PFSK-1 (cell line): ENCODE data around the gene UNC5CL.

Experiments
- TAF1 ChIP-seq: IDR thresholded peaks from 2 replicates; pipeline ENCODE4 v1.6.1; 2012; ENCODE audit warnings: low read length, control low read depth, borderline replicate concordance; ENCODE audit not compliant: insufficient read depth
- TF ChIP-seq, protein P1 (sequence below), 2 experiments: IDR thresholded peaks; 2 replicates each; pipeline versions ENCODE4 v1.6.1 to v1.8.0; 2011 to 2012; ENCODE audit warnings: low read depth in 2 of 2, low read length in 2 of 2, control low read depth in 1 of 2, inconsistent platforms in 1 of 2, mild to moderate bottlenecking in 1 of 2, moderate library complexity in 1 of 2; ENCODE audit not compliant: insufficient read depth in 1 of 2

DNA sequence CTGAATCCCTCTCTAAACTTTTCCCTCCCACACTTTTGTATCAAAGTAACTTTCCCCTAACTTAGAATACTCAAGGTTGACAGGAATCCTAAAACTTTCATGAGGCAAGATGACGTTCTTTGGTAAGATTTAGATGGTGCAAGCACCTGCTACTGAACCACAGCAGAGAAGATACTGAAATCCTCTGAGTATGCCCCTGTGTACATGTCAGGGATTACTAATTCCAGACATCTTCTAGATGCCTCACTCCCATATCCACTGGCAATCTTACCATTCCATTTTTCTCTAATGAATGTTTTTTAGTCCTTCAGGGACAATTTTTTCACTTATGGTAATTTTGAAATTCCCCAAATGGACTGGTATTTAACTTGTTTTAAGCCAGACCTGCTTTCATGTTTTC, 23.0 kb upstream of the UNC5CL start:
- TF ChIP-seq, protein P1, sequence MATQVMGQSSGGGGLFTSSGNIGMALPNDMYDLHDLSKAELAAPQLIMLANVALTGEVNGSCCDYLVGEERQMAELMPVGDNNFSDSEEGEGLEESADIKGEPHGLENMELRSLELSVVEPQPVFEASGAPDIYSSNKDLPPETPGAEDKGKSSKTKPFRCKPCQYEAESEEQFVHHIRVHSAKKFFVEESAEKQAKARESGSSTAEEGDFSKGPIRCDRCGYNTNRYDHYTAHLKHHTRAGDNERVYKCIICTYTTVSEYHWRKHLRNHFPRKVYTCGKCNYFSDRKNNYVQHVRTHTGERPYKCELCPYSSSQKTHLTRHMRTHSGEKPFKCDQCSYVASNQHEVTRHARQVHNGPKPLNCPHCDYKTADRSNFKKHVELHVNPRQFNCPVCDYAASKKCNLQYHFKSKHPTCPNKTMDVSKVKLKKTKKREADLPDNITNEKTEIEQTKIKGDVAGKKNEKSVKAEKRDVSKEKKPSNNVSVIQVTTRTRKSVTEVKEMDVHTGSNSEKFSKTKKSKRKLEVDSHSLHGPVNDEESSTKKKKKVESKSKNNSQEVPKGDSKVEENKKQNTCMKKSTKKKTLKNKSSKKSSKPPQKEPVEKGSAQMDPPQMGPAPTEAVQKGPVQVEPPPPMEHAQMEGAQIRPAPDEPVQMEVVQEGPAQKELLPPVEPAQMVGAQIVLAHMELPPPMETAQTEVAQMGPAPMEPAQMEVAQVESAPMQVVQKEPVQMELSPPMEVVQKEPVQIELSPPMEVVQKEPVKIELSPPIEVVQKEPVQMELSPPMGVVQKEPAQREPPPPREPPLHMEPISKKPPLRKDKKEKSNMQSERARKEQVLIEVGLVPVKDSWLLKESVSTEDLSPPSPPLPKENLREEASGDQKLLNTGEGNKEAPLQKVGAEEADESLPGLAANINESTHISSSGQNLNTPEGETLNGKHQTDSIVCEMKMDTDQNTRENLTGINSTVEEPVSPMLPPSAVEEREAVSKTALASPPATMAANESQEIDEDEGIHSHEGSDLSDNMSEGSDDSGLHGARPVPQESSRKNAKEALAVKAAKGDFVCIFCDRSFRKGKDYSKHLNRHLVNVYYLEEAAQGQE (IDR thresholded peaks at IDR 0.05; ENCODE audit: insufficient read depth in 1 of 2, low read depth in 2 of 2, low read length in 2 of 2), result no peak
- no peak for TF ChIP-seq TAF1
